ENCODE results near the gene DYRK1A. TPM values are rescaled to one million over a fixed set of nuclear protein-coding genes. Genes with fewer than 3 reads are reported as not detected.

DYRK1A gene
- total RNA-seq, 2 experiments from 2014 or later, result 58.4 to 65.1 TPM

GRCh38 chr21:37565530-37566223, 199.1 kb downstream of the DYRK1A start:
- Histone ChIP-seq H3K36me3 (ENCODE audit: insufficient read depth, low read length) (no peaks in the 10 kb centered on the region), H3K27ac (ENCODE audit: low read depth, low read length, poor library complexity, severe bottlenecking) (no peak overlapping the region), H3K4me3 (ENCODE audit: low read depth, low read length, poor library complexity, severe bottlenecking) (no peak overlapping the region), H3K4me2 (ENCODE audit: low read length) (no peak overlapping the region), H3K79me2 (ENCODE audit: insufficient read depth, low read depth, low read length) (no peaks in the 10 kb centered on the region), H3K9me2 (ENCODE audit: insufficient read depth, low read length) (no peaks in the 10 kb centered on the region), H2AFZ (ENCODE audit: low read length) (no peak overlapping the region), H4K20me1 (ENCODE audit: insufficient read depth, low read length) (no peaks in the 10 kb centered on the region), H3K9me3 (ENCODE audit: low read length) (no peaks in the 10 kb centered on the region), H3K4me1 (ENCODE audit: insufficient read depth, low read length, poor library complexity, severe bottlenecking) (peaks cover 10% of the 10 kb centered on the region)
- CTCF ChIA-PET (ENCODE audit: unreplicated experiment), result no interaction called here
- intact Hi-C loops (cut with micrococcal nuclease; ENCODE audit: unreplicated experiment), result no loop called here
- no peak for TF ChIP-seq CTCF (conservative IDR thresholded peaks at IDR 0.05; ENCODE audit: low read length)
- TF ChIP-seq EZH2phosphoT487 (IDR thresholded peaks at IDR 0.05; ENCODE audit: borderline replicate concordance, low read depth, low read length), result no peak
- no TSS peak for BruUV-seq (replicated peaks)
- POLR2A ChIA-PET, result no interaction called here
- no peak for DNase-seq (ENCODE audit: low spot score)

GRCh38 chr21:37566790-37567615, 200.4 kb downstream of the DYRK1A start:
- ChIA-PET CTCF (ENCODE audit: unreplicated experiment) (no interaction called here), POLR2A (interaction anchor here (0.7 kb wide), 2 partner anchors 15 to 393 kb away, joined by 3 to 5 read pairs; no protein-coding TSS in a partner anchor)
- H3K4me3 ChIP-seq (ENCODE audit: low read depth, low read length, poor library complexity, severe bottlenecking), result no peak overlapping the region
- no peak overlapping the region for H2AFZ ChIP-seq (ENCODE audit: low read length)
- no peak for DNase-seq (ENCODE audit: low spot score)
- no peak overlapping the region for H3K4me2 ChIP-seq (ENCODE audit: low read length)
- H3K27ac ChIP-seq (ENCODE audit: low read depth, low read length, poor library complexity, severe bottlenecking), result no peak overlapping the region
- H3K4me1 ChIP-seq (ENCODE audit: insufficient read depth, low read length, poor library complexity, severe bottlenecking), result peaks cover 10% of the 10 kb centered on the region
- intact Hi-C loops (cut with micrococcal nuclease; ENCODE audit: unreplicated experiment), result no loop called here
- TF ChIP-seq CTCF (conservative IDR thresholded peaks at IDR 0.05; ENCODE audit: low read length) (no peak), EZH2phosphoT487 (IDR thresholded peaks at IDR 0.05; ENCODE audit: borderline replicate concordance, low read depth, low read length) (no peak)
- H3K79me2 ChIP-seq (ENCODE audit: insufficient read depth, low read depth, low read length), result no peaks in the 10 kb centered on the region
- H3K9me3 ChIP-seq (ENCODE audit: low read length), result no peaks in the 10 kb centered on the region
- no TSS peak for BruUV-seq (replicated peaks)
- no peaks in the 10 kb centered on the region for H3K9me2 ChIP-seq (ENCODE audit: insufficient read depth, low read length)
- H3K36me3 ChIP-seq (ENCODE audit: insufficient read depth, low read length), result no peaks in the 10 kb centered on the region
- no peaks in the 10 kb centered on the region for H4K20me1 ChIP-seq (ENCODE audit: insufficient read depth, low read length)

GRCh38 chr21:37568415-37568814, 201.8 kb downstream of the DYRK1A start:
- no peaks in the 10 kb centered on the region for H3K9me3 ChIP-seq (ENCODE audit: low read length)
- no TSS peak for BruUV-seq (replicated peaks)
- H3K4me3 ChIP-seq (ENCODE audit: low read depth, low read length, poor library complexity, severe bottlenecking), result no peak overlapping the region
- intact Hi-C loops (cut with micrococcal nuclease; ENCODE audit: unreplicated experiment), result no loop called here
- no peak for TF ChIP-seq CTCF (conservative IDR thresholded peaks at IDR 0.05; ENCODE audit: low read length)
- no peak for TF ChIP-seq EZH2phosphoT487 (IDR thresholded peaks at IDR 0.05; ENCODE audit: borderline replicate concordance, low read depth, low read length)
- no peaks in the 10 kb centered on the region for H4K20me1 ChIP-seq (ENCODE audit: insufficient read depth, low read length)
- POLR2A ChIA-PET, result no interaction called here
- no peak for DNase-seq (ENCODE audit: low spot score)
- no peaks in the 10 kb centered on the region for H3K79me2 ChIP-seq (ENCODE audit: insufficient read depth, low read depth, low read length)
- no peak overlapping the region for H2AFZ ChIP-seq (ENCODE audit: low read length)
- CTCF ChIA-PET (ENCODE audit: unreplicated experiment), result no interaction called here
- no peak overlapping the region for H3K4me2 ChIP-seq (ENCODE audit: low read length)
- H3K9me2 ChIP-seq (ENCODE audit: insufficient read depth, low read length), result no peaks in the 10 kb centered on the region
- H3K36me3 ChIP-seq (ENCODE audit: insufficient read depth, low read length), result no peaks in the 10 kb centered on the region
- H3K4me1 ChIP-seq (ENCODE audit: insufficient read depth, low read length, poor library complexity, severe bottlenecking), result peaks cover 6% of the 10 kb centered on the region
- no peak overlapping the region for H3K27ac ChIP-seq (ENCODE audit: low read depth, low read length, poor library complexity, severe bottlenecking)
